ENCODE data around the gene TSC2.

GRCh38 chr16:2040787-2041522 is 6.8 kb upstream of the TSC2 start:
- TF ChIP-seq CTCF (IDR thresholded peaks at IDR 0.05), result no peak
- peak; percentile 32 for TF ChIP-seq POLR2A (IDR thresholded peaks at IDR 0.05)

Data from right lobe of liver (tissue), 4 donors.